ENCODE results near the gene PIGK.
A peak's percentile ranks its signal among the peaks of the same experiment; 100 is the strongest.
"Not testable (repeated sequence)": the region's sequence is repeated elsewhere in the genome, so short reads cannot be mapped to it uniquely, and the experiment has no call there.

The PIGK gene

DNA sequence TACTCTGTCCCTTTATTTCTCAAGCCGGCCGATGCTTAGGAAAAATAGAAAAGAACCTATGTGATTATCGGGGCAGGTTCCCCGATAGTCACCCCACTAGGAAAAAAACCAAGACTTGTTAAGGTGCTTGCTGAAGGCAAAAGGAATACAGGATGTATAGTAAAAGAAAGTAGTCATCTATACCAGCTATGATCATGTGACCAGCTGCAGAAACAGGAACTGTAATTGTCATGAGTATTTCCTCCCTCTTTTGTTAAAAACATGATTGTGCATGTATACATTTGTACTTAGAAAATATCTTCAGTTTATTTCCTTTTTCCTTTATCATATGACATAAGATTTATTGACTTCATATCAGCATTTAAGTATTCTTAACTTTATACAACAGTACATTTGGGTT lies 30.5 kb downstream of the PIGK start:
- no peak for DNase-seq

DNA sequence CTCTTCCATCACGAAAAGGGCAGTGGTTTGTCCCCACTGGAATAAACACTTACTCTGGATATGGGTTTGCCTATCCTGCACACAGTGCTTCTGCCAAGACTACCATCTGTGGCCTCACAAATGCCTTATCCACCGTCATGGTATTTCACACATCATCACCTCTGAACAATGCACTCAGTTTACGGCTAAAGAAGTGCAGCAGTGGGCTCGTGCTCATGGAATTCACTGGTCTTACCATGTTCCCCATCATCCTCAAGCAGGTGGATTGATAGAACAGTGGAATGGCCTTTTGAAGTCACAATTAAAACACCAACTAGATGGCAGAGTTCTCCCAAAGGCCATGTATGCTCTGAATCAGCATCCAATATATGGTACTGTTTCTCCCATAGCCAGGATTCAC lies 32.3 kb downstream of the PIGK start:
- not testable (repeated sequence) for DNase-seq

DNA sequence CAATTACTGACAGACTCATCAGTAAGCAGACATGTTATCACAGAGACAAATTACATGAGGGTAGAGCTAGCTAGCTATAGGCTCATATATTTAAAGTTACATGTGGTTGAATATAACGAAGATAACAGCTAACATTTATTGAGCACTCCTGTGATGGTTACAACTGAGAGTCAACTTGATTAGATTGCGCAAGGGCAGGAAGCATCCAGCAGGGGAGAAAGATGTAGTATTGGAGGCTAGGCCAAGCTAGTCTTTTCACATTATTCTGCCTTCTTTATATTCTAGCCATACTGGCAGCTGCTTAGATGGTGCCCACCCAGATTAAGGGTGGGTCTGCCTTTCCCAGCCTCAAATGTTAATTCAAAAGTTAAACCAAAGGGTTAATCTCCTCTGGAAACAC lies 37.1 kb downstream of the PIGK start:
- no peak for DNase-seq

DNA sequence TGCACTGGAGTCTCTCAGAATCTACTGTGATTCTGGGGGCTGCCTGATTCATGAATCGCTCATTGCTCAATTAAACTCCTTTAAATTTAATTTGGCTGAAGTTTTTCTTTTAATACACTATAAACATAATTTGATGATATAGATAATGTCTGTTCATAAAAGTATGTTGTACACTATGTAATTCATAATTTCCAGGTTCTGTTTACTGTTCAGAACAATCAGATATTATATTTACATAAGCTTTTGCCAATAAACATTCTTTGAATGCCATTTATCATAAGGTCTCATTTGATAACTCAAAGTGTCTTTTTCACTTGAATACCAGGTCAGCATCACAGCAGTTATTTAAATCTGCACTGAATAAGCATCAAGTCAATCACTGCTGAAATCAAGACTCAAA lies 39.6 kb downstream of the PIGK start:
- no peak for DNase-seq

DNA sequence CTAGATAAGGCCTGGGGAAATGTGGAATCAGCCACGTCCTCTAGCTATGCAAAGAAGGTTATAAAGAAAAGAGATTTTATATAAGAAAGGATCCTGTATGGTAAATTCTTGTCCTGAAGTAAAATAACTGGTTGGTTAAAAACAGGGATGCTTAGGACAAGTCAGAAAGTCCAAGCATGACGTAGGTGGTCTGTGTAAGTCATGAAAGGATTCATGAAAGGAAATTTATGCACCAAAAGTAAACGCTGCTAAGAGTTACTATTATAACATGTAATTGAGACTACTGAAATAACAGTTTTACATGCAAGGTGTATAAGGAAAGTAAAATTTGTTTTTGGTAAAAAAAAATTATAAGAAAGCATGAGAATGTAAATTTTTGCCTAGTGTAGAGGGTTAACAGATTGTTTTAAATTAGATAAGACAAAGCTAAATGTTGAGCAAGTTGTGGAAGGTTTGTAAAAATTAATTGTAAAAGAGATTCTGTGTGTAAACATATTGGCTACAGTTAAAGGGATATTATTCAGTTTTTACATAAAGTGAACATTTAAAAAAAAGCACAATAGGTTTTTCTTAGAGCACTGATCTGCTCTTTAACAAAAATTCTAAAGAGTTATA lies 43.9 kb downstream of the PIGK start:
- no peak for DNase-seq

DNA sequence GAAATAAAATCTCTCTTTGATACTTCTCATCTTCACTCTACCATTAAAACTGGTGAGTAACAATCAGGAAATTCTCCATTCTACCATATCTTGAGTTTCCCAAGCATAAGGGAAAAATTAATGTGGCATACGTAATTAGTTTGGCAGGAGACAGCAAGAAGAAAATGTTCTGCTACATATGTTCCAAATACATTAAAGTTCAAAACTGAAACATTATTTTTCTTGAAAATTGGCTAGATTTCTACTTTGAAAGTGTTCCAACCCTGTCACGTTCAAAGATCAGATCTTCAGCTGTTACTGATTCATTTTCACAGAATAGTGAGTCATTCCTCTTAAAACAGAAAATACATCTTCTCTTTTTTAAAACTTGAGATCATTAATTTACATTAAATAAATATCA lies 48.5 kb downstream of the PIGK start:
- DNase-seq = no peak

DNA sequence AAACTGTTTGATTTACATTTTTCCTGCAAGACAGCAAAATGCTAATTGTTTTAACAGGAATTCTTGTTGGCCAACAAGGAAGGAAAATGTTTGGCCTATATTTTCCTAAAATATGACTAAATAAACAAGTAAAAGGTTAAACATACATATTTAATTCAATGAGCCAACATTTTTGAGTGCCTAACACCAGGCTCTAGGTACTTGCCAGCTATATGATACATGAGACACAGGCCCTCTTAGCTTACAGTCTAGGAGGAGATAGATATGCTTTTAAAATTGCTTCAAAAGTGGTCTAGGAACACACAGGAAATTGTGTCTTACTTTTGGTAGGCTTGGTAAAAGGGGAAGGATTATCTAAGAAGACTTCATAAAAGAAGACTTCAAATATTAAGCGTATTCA lies 50.9 kb downstream of the PIGK start:
- no peak for DNase-seq

DNA sequence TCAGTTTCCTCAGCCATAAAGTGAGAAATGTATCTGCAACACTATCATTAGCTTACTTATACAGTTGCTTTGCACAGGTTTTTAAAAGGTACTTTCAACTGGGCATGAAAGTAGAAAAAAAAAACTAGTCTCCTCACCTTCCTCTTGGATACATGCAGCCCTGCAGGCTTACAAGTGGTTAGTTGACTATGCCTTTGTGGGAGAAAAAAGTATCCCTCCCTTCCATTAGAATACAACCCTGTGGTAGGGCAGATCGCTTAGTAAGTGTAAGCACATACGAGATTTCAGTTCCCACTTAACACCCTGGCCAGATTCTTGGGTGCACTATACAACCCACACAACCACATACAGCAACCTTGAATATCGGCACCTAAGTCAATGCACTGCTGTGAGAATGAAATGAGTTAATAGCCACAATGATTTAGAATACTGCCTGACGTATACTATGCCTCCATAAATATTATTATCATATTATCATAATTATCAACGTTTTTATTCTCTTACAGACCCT lies 54.7 kb downstream of the PIGK start:
- no peak for DNase-seq

DNA sequence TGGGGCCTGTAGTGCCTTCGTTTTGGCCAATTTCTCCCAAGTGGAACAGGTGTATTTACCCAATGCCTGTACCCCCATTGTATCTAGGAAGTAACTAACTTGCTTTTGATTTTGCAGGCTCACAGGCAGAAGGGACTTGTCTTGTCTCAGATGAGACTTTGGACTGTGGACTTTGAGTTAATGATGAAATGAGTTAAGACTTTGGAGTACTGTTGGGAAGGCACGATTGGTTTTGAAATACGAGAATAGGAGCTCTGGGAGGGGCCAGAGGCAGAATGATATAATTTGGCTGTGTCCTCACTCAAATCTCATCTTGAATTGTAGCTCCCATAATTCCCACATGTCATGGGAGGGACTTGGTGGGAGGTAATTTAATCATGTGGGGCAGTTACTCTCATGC lies 59.5 kb downstream of the PIGK start:
- not testable (repeated sequence) for DNase-seq

DNA sequence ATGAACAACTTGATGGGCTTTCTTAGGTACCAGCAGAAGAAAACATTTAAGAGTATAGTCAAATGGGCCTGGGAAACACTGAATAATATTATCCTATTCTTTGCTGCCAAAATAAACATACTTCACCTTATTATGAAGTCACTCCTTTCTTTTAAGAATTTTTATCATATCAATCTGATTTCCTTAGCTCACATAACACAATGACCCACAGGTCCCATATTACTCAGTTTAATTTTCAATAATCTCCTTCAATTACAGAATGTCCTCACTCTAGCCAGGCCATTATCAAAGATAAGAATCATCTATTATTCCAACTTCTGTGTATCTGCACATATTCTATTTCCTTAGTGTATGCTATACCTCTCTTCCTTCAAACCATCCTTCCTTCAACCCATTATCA lies 63.0 kb downstream of the PIGK start:
- DNase-seq = no peak

DNA sequence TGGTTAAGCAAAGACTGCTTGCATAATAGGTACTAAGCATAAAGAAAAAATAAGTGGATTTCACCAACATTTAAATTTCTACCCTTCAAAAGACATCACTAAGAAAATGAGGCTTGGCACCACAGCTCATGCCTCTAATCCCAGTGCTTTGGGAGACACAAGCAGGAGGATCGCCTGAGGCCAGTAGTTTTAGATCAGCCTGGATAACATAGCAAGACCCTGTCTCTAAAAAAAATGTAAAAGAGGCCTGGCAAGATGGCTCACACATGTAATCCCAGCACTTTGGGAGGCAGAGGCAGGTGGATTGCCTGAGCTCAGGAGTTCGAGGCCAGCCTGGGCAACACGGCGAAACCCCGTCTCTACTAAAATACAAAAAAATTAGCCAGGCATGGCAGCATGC lies 73.0 kb downstream of the PIGK start:
- DNase-seq = no peak

DNA sequence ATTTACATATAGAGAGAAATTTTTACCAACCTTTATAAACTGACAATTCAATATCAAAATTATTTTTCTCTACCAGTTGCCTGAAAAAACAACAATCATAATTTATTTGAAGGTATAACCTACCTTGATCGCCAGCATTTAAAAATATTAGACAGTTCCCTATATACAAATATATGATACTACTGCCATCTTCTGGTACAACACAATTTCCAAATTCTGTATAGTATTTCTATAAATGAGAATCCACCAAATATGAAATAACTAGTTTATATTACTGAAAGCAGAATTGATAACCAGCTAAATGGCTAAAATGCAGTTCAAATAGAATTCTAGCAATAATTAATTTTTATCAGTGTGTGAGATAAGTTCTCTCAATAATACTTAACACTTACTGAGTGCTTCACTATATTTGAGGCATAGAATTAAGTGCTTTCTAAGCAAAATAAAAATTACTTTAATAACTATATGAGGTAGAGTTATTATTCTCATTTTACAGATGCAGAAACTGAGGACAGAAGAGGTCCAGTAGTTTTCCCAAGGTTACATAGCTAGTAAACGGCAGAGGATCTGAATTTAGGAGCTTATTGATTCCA lies 75.6 kb downstream of the PIGK start:
- DNase-seq = no peak

DNA sequence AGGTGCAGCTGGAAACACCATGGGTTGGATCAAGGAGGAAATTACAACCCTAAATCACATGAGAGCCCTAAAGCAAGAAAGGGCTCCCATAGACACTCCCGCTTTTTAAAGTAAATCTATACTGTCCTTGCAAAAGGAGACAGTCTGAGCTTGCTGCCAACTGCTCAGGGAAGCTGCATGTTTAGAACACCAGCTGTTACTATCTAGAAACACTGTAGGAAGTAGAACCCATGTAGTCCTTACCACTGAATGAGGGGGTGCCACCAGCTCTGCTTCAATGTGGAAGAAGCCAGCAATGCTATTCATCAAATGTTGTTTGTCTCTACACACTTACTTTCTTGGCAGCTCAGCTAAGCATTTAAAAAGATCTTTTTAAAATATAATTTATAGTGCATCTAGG lies 79.8 kb downstream of the PIGK start:
- DNase-seq = no peak

DNA sequence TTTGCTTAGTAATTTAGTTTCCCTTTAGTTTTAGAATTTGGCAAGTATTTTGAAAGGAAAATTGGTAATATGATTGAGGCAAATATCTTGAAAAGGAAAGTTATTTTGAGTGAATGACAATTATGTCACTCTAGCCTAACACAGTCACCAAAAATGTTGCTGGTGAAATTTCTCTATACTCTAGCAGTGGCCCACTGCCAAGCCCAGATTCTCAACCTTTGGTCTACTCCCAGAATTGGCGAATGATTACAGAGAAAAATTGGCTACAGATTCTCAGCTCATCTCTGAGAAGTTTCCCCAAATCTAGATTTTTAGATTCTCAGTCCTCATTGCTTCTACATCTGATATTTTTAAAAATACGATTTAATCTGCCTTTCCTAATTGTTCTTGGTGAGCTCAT lies 84.9 kb downstream of the PIGK start:
- no peak for DNase-seq

DNA sequence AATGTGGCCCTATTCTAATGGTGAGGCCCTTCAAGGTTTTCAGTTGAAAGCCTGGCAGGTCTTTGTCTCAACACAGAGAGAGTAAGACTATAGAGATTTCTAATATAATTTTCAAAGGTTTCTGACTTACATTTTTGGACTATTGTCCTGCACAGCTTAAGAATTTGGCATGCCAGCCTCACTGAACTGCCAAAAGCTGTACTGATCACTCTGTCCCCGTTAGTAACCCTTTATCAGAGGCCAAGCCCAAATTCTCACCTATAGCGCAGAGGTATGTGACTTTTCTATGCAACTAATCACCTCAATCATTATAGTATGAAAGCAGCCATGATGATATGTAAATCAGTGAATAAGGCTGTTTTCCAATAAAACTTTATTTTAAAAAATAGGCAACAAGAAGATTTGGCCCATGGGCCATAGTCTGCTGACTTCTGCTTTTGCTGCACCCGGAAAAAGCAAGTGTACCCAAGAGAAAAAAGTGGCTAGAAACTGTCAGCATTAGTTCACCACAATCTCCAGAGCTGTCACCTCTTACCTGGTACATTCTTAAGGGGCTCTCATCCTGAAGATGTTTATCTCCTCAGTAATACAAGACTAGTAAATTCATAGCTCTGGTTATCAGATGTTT lies 85.4 kb downstream of the PIGK start:
- DNase-seq = no peak

DNA sequence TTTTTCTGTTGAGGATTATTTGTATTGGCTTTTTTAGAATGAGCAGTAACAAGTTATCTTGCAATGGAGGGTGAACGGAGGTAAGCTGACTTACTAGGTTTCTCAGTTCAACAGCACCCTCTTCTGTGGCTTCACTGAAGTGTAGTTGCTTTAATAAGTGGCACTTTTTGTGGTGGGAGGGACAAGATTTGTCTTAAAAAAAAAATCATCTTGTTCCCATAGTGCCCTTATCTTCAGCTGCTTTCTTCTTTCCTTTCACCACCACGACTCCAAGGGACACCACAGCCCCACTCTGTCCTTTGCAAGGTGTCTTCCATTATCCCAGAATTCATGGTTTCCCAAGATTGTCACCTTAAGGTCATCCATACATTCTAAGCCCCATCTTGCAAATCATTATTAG lies 92.9 kb downstream of the PIGK start:
- peak; percentile 27 for DNase-seq

DNA sequence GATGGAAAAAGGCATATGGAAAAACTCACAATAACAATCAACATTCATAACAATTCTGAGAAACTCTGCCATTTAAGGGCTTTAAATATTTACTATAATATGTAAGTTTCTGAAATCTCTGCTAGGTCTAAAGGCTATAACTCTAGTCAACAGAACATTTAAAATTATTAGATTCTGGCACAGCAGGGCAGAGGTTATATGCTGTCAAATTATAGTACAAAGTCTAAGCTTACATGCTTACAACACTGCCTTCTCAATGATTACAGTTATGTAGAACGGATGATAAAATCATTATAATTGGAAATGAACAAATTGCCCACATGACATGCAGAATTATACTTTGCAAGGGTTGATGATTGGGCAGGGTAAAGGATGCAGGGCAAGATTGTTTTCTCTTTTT lies 97.7 kb downstream of the PIGK start:
- no peak for DNase-seq

DNA sequence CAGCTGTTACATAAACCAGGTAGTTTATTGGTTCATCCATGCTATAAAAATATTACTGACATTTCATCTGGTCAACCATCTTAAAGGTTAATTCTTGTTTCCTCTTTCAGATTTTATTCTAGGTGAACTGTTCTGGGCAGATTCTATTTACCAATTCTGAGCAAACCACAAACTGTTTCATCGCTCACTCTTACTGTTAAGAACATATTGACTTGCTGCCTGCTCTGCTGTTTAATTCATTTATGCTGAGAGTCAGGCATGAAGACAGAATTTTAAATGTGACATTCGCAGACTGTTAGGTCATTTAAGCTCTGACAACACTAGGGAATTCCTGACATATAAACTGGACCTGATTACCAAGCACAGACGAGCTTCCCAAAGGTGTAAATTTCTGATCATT lies 98.3 kb downstream of the PIGK start:
- no peak for DNase-seq

DNA sequence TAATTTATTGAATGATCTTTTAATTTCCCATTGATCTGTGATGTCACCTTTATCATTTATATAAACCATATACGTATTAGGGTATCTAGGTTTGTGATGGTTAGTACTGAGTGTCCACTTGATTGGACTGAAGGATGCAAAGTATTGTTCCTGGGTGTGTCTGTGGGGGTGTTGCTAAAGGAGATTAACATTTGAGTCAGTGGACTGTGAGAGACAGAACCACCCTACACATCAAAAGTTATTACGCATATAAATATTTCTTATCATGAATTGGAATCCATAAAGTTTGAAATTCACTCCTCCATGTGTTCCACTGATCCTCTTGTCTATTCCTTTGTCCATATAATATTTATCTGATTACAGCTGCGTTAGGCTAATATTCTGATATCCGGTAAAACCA lies 100.5 kb downstream of the PIGK start:
- DNase-seq = no peak

DNA sequence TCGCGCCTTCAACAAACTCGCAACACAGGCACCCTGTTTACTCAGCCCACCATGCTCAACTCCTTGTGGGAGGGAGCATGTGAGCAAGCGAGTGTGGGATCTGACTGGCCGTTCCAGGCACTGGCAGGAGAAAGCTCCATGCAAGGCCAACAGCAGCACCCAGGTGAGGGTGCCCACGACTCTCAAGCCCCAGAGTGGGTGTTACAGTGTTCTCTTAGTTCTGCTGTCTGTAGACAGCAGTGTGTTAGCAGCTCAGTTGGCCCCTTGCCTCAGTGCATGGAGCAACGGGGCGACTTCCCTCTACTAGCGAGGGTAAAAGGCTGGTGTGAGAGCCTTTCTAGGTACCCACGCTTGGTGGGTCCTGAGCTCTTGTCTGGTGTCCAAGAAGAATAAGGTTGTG lies 114.6 kb downstream of the PIGK start:
- DNase-seq = no peak

DNA sequence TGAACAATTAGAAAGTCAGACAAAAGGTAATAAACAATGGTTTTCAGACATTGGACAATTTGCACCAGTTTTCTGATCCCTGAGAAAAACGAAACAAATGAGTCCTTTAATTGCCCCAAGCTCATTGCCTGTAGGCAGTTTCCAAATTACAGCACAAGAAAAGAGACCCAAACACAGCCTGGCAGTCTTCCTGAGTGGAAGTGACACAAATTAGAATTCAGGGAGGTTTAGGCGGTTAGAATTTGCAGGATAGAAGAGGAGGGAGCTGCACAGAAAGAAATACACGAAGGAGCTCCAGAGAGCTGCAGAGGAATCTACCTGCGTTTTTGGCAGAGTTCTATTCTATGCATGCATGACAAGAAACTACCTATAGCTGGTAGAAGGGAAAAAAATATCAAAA lies 115.7 kb downstream of the PIGK start:
- DNase-seq = no peak

DNA sequence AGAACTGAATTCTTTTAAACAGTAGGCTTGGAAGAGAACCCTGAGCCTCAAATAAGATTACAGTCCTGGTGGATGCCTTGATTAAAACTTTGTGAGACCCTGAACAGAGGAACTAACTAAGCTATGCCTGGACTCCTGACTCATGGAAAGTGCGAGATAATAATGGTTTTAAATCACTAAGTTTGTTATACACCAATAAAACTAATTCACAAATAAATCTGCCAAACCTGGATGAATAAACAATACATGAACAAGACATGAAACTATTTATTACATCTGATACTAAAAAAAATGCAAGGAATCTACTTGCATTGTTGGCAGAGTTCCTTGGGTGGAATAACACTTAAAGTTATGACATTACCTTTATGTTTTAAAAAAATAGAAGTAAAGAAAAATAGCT lies 118.4 kb downstream of the PIGK start:
- DNase-seq = no peak

DNA sequence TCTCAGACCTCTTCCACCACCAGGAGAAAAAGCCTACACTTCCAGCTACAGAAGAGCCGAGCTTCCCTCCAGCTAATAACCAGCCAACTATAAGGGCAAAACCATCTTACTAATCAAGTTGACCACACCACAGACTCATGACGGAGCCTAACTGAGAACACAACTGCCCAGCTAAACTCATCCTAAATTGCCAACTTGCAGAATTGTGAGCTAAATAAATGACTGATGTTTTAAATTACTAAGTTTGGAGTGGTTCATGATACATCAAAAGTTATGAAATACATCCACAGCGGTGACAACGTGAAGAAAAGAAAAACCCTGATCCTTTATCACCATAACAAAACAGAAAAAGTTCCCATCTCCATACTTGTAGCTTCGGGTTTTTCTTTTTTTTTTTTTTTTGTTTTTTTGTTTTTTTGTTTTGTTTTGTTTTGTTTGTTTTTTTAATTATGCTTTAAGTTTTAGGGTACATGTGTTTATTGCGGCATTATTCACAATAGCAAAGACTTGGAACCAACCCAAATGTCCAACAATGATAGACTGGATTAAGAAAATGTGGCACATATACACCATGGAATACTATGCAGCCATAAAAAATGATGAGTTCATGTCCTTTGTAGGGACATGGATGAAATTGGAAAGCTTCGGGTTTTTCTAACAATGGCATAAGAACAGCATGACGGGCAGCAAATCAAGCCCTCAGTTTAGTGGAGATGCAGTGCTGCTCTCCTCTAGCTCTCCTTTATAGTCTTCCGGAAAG lies 122.6 kb downstream of the PIGK start:
- no peak for DNase-seq

DNA sequence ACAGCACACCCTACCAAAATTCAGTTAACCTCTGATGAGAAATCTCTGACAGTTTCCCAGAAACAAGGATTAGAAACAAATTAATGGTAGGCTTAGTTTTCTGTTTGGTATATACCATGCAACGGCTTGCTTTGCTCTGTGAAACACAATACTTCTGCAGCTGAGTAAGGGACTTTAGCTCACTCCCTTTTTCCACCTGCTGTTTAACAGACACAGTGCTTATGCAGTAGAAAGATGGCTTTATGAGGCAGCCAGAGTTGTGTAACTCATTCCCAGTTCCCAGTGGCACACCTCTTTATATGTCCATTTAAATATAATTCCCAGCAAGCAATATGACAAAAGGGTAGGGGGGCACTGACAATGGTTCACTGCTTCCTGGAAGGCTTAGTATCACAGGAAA lies 124.0 kb downstream of the PIGK start:
- no peak for DNase-seq

Data from femur (tissue), 1 donor.